ENCODE measurements around the gene HES1. TPM values are rescaled to one million over a fixed set of nuclear protein-coding genes. Genes with fewer than 3 reads are reported as not detected.

Gene HES1
- polyA plus RNA-seq, 4 donors, result 78.8 to 103 (median 94.1) TPM

Other genes with a start within 250 kb of the HES1 start
- under 1 TPM; 0.19 to 0.88 (median 0.67) TPM for gene CPN2, start 215.2 kb downstream of the HES1 start, polyA plus RNA-seq (ENCODE audit: insufficient read length in 4 of 4)
- under 1 TPM in 2 of 4 donors, not detected in 2; 0.04 to 0.11 TPM for gene LRRC15, start 233.6 kb downstream of the HES1 start, polyA plus RNA-seq (ENCODE audit: insufficient read length in 4 of 4)

Measured in left renal cortex interstitium (tissue), 4 donors.